Mucosa of gallbladder (tissue), 1 donor: ENCODE data around the gene SIM1. TPM values are rescaled to one million over a fixed set of nuclear protein-coding genes. Genes with fewer than 3 reads are reported as not detected.
"Not testable (repeated sequence)": the region's sequence is repeated elsewhere in the genome, so short reads cannot be mapped to it uniquely, and the experiment has no call there.

Experiments used
- DNase-seq: peaks from one replicate; pipeline ENCODE4 v3.0.0-alpha.2; 2020; ENCODE audit warnings: low spot score
- total RNA-seq: library from RNA; stranded (reverse); gene quantifications from one replicate; pipeline ENCODE4 v1.2.1, GENCODE V29; 2021
- donor health status: DM: no; HTN: no; CAD: no.

The SIM1 gene
- total RNA-seq, 1 donor from 2014 or later = not detected

GRCh38 chr6:100354736-100355641 is 109.7 kb downstream of the SIM1 start:
- DNase-seq = not testable (repeated sequence)

- DNase-seq = no peak
Measured at GRCh38 chr6:100353276-100354015, 111.3 kb downstream of the SIM1 start.

- DNase-seq = no peak
Measured at GRCh38 chr6:100350139-100350538, 114.6 kb downstream of the SIM1 start.

GRCh38 chr6:100349366-100349765 is 115.4 kb downstream of the SIM1 start:
- no peak for DNase-seq

GRCh38 chr6:100347901-100348550 is 116.7 kb downstream of the SIM1 start:
- DNase-seq = no peak

- DNase-seq = no peak
Measured at GRCh38 chr6:100346828-100347227, 117.9 kb downstream of the SIM1 start.

- DNase-seq = no peak
Measured at GRCh38 chr6:100346203-100346602, 118.5 kb downstream of the SIM1 start.

- DNase-seq = no peak
Measured at GRCh38 chr6:100344761-100345160, 120.0 kb downstream of the SIM1 start.

- no peak for DNase-seq
Measured at GRCh38 chr6:100344321-100344720, 120.4 kb downstream of the SIM1 start.

- no peak for DNase-seq
Measured at GRCh38 chr6:100343316-100344077, 121.2 kb downstream of the SIM1 start.

- no peak for DNase-seq
Measured at GRCh38 chr6:100342830-100343229, 121.9 kb downstream of the SIM1 start.

GRCh38 chr6:100339574-100340255 is 125.0 kb downstream of the SIM1 start:
- DNase-seq = no peak

- no peak for DNase-seq
Measured at GRCh38 chr6:100338090-100338489, 126.6 kb downstream of the SIM1 start.

- no peak for DNase-seq
Measured at GRCh38 chr6:100336876-100337275, 127.8 kb downstream of the SIM1 start.

- no peak for DNase-seq
Measured at GRCh38 chr6:100335991-100336390, 128.7 kb downstream of the SIM1 start.
